DND-41 (cell line): Measurements from ENCODE around the gene TPRX2.

ENCODE experiments used
- ATAC-seq: fragments of 200-7000 bp; cut with Tn5 transposase; 3 replicates; pipeline ENCODE4 v1.9.1; 2021; ENCODE audit warnings: low read depth; ENCODE audit not compliant: insufficient read depth
- DNase-seq: peaks from one replicate; pipeline ENCODE4 v3.0.0-alpha.2; 2020
- H2AFZ ChIP-seq: 2 replicates; pipeline ENCODE4 v1.6.0; 2012; ENCODE audit warnings: low read depth, low read length
- H3K27ac ChIP-seq: 2 replicates; pipeline ENCODE4 v1.5.1; 2012; ENCODE audit warnings: low read length, inconsistent platforms
- H3K27me3 ChIP-seq: fragments of 200-600 bp; sonication (generic); 2 replicates; pipeline ENCODE4 v1.6.0; 2012; ENCODE audit warnings: low read length, mild to moderate bottlenecking, inconsistent platforms; ENCODE audit not compliant: insufficient read depth, poor library complexity
- H3K36me3 ChIP-seq: 2 replicates; pipeline ENCODE4 v1.5.1; 2012; ENCODE audit warnings: low read length, inconsistent platforms; ENCODE audit not compliant: insufficient read depth
- H3K4me1 ChIP-seq: 2 replicates; pipeline ENCODE4 v1.5.1; 2012; ENCODE audit warnings: mild to moderate bottlenecking, low read length; ENCODE audit not compliant: insufficient read depth
- H3K4me2 ChIP-seq: 2 replicates; pipeline ENCODE4 v1.6.0; 2012; ENCODE audit warnings: mild to moderate bottlenecking, moderate library complexity, low read length, inconsistent platforms; ENCODE audit not compliant: insufficient read depth
- H3K4me3 ChIP-seq, 2 experiments: fragments of 200-600 bp in 1 of 2; shearing (Covaris generic) in 1 of 2; 2 replicates each; pipeline ENCODE4 v1.5.1; 2012 to 2016; ENCODE audit warnings: inconsistent platforms in 2 of 2, low read length in 2 of 2, mild to moderate bottlenecking in 2 of 2, low read depth in 1 of 2, moderate library complexity in 1 of 2
- H3K79me2 ChIP-seq: 2 replicates; pipeline ENCODE4 v1.6.0; 2012; ENCODE audit warnings: low read length, inconsistent platforms; ENCODE audit not compliant: insufficient read depth
- H3K9ac ChIP-seq: 2 replicates; pipeline ENCODE4 v1.6.0; 2012; ENCODE audit warnings: low read depth, mild to moderate bottlenecking, inconsistent platforms, low read length, moderate library complexity
- H3K9me3 ChIP-seq: 2 replicates; pipeline ENCODE4 v1.5.1; 2012; ENCODE audit warnings: low read length, moderate library complexity, mild to moderate bottlenecking, inconsistent platforms; ENCODE audit not compliant: insufficient read depth, severe bottlenecking
- H4K20me1 ChIP-seq: 2 replicates; pipeline ENCODE4 v1.6.0; 2012; ENCODE audit warnings: low read length; ENCODE audit not compliant: insufficient read depth
- EZH2 ChIP-seq: IDR thresholded peaks from 3 replicates; pipeline ENCODE4 v1.6.1; 2012; ENCODE audit warnings: borderline replicate concordance, low read depth, mild to moderate bottlenecking, moderate library complexity, low read length, inconsistent platforms; ENCODE audit not compliant: severe bottlenecking
- TF ChIP-seq, protein P1 (sequence below): IDR thresholded peaks from 2 replicates; pipeline ENCODE4 v1.5.1; 2012; ENCODE audit warnings: borderline replicate concordance, low read length, moderate library complexity, mild to moderate bottlenecking; ENCODE audit not compliant: poor library complexity, severe bottlenecking; ENCODE audit errors: extremely low read depth

The TPRX2 gene

DNA sequence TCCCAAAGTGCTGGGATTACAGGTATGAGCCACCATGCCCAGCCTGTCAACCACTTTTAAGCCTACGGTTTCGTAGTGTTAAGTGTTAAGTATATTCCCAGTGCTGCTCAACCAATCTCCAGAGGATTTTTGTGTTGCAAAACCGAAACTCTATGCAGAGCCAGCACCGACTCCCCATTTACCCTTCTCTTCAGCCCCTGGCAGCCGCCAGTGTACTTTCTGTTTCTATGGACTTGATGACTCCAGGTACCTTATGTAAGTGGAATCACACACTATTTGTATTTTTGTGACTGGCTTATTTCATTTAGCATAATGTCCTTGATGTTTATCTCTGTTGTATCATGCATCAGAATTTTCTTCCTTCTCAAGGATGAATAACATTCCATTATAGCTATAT lies 26.0 kb downstream of the TPRX2 start:
- Histone ChIP-seq H3K9ac (no peak overlapping the region), H3K4me2 (no peak overlapping the region), H3K4me1 (no peaks in the 10 kb centered on the region), H3K36me3 (no peaks in the 10 kb centered on the region), H4K20me1 (no peaks in the 10 kb centered on the region), H3K79me2 (no peaks in the 10 kb centered on the region), H3K27ac (no peak overlapping the region), H3K9me3 (no peaks in the 10 kb centered on the region), H3K4me3 (no peak overlapping the region), H3K27me3 (no peaks in the 10 kb centered on the region), H2AFZ (no peak overlapping the region)
- DNase-seq (no peak), ATAC-seq (no peak)
- TF ChIP-seq, protein P1, sequence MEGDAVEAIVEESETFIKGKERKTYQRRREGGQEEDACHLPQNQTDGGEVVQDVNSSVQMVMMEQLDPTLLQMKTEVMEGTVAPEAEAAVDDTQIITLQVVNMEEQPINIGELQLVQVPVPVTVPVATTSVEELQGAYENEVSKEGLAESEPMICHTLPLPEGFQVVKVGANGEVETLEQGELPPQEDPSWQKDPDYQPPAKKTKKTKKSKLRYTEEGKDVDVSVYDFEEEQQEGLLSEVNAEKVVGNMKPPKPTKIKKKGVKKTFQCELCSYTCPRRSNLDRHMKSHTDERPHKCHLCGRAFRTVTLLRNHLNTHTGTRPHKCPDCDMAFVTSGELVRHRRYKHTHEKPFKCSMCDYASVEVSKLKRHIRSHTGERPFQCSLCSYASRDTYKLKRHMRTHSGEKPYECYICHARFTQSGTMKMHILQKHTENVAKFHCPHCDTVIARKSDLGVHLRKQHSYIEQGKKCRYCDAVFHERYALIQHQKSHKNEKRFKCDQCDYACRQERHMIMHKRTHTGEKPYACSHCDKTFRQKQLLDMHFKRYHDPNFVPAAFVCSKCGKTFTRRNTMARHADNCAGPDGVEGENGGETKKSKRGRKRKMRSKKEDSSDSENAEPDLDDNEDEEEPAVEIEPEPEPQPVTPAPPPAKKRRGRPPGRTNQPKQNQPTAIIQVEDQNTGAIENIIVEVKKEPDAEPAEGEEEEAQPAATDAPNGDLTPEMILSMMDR = no peak
- TF ChIP-seq EZH2 = no peak

DNA sequence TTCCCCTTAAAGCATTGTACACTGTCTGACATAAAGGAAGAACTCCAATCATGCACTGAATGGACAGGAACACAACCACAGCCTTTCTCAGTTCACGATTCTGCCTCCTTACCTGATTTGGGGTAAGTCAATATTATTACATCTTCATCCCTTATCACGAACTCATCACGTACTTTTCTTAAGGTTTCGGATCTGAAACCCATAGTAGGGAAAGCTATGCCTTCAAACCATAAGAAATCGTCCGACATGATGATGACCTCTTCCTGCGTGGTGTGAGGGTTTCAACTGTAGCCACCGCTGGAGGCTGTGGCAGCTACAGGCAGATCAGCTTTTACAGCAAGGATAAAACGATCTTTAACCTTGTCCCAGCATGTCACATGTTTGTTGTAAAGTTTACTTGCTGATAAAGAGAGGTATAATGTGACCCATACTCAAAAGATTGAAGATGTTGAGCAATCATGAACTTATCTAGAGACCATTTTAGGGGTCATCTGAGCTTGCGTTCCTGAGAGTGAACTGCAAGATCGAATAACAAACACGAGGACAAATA lies 27.1 kb downstream of the TPRX2 start, which contains the start of gene SULT2A1:
Gene SULT2A1 (minus strand): TSS at position 306 of the 550 bp plus-strand sequence. CDS start 58 bp downstream, at position 248.
- Histone ChIP-seq H4K20me1 (no peaks in the 10 kb centered on the region), H3K4me2 (no peak within 1 kb of the TSS), H3K9me3 (no peaks in the 10 kb centered on the region), H2AFZ (no peak within 1 kb of the TSS), H3K4me1 (no peaks in the 10 kb centered on the region), H3K27ac (no peak within 1 kb of the TSS), H3K79me2 (no peaks in the 10 kb centered on the region), H3K36me3 (no peaks in the 10 kb centered on the region), H3K4me3 (no peak within 1 kb of the TSS), H3K27me3 (no peaks in the 10 kb centered on the region), H3K9ac (no peak within 1 kb of the TSS)
- DNase-seq (no peak), ATAC-seq (no peak)
- TF ChIP-seq EZH2 = no peak
- TF ChIP-seq, protein P1 = no peak

DNA sequence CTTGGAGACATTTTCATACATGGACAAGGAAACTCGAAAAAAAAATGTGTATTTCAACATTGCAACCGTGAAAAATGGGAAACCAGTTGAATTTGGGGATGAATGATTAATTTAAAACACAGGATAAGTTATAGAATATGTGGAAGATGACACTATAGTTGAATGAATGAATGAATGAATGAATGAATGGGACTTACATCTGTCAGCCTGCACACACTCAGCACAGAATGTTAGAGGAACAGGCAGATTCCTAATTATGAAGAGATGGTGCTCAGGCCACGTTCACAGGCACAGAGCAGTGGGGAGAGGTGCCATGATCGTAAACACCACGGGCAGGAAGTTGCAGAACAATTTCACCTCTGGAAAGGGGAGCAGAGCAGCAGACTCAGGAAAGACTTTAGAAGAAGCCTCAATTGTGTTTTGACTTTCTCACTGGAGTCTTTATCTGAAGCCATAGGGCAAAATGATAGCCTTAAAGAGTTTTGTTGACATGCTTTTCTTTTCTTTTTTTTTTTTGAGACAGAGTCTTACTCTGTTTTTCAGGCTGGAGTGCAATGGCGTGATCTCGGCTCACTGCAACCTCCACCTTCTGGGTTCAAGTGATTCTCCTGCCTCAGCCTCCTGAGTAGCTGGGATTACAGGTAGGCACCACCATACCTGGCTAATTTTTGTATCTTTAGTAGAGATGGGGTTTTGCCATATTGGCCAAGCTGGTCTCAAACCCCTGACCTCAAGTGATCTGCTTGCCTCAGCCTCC lies 32.0 kb downstream of the TPRX2 start:
- Histone ChIP-seq H3K27me3 (no peaks in the 10 kb centered on the region), H3K9ac (no peak overlapping the region), H3K4me2 (no peak overlapping the region), H3K36me3 (no peaks in the 10 kb centered on the region), H4K20me1 (no peaks in the 10 kb centered on the region), H3K27ac (no peak overlapping the region), H2AFZ (no peak overlapping the region), H3K4me1 (no peaks in the 10 kb centered on the region), H3K79me2 (no peaks in the 10 kb centered on the region), H3K9me3 (peaks cover 5% of the 10 kb centered on the region), H3K4me3 (no peak overlapping the region)
- TF ChIP-seq, protein P1 = no peak
- DNase-seq (no peak), ATAC-seq (no peak)
